Esophagus muscularis mucosa (tissue), 4 donors: ENCODE data around the gene KIAA1191. TPM values are rescaled to one million over a fixed set of nuclear protein-coding genes. Genes with fewer than 3 reads are reported as not detected.
A peak's percentile ranks its signal among the peaks of the same experiment; 100 is the strongest.

Source experiments
- DNase-seq: peaks from one replicate; pipeline ENCODE4 v3.0.0-alpha.2; 2017; ENCODE audit errors: extremely low spot score
- H3K27ac ChIP-seq, 4 donors: fragments of 200-600 bp; sonication (generic); replicated peaks in 1 of 4; 1 replicate in 3 of 4; 2 replicates in 1 of 4; pipeline ENCODE4 v1.5.1; 2016 to 2019; ENCODE audit warnings: mild to moderate bottlenecking in 1 of 4
- H3K27me3 ChIP-seq, 4 donors: fragments of 200-600 bp; sonication (generic); one replicate each; pipeline versions ENCODE4 v1.5.1 to v1.6.0; 2016 to 2019
- H3K36me3 ChIP-seq, 4 donors: fragments of 200-600 bp; sonication (generic); one replicate each; pipeline ENCODE4 v1.5.1; 2016 to 2019
- H3K4me1 ChIP-seq, 4 donors: fragments of 200-600 bp; sonication (generic); one replicate each; pipeline ENCODE4 v1.5.1; 2016 to 2019
- H3K4me3 ChIP-seq, 4 donors: fragments of 200-600 bp; sonication (generic); 1 replicate in 2 of 4; 2 replicates in 2 of 4; pipeline ENCODE4 v1.5.1; 2016 to 2019; ENCODE audit warnings: mild to moderate bottlenecking in 4 of 4, moderate library complexity in 1 of 4
- H3K9me3 ChIP-seq, 4 donors: fragments of 200-600 bp; sonication (generic); 1 replicate in 3 of 4; 2 replicates in 1 of 4; pipeline ENCODE4 v1.5.1; 2016 to 2019
- EP300 ChIP-seq: sonication (generic); formaldehyde crosslinking; IDR thresholded peaks from one replicate; pipeline ENCODE4 v1.6.1; 2017; ENCODE audit warnings: antibody characterized with exemption
- POLR2A ChIP-seq: fragments of 450-650 bp; IDR thresholded peaks from one replicate; pipeline ENCODE4 v1.6.1; 2017; ENCODE audit warnings: antibody characterized with exemption, moderate library complexity, mild to moderate bottlenecking, low read depth
- POLR2AphosphoS5 ChIP-seq, 2 donors: sonication (generic); formaldehyde crosslinking; IDR thresholded peaks; one replicate each; pipeline ENCODE4 v1.6.1; 2017; ENCODE audit warnings: antibody characterized with exemption in 2 of 2
- WGBS: methylation state at CpG from one replicate; pipeline ENCODE4 v1.1.5; 2018; 5-methylcytosine and 5-hydroxymethylcytosine counted together
- intact Hi-C: fragments of 100-400 bp; cut with DNase I; formaldehyde crosslinking; loops from one replicate; pipeline ENCODE4 v1.15.1; 2023
- total RNA-seq, 4 donors: library from RNA; depleted of rRNA; stranded (reverse); fragments of >200 nt; gene quantifications; one replicate each; pipeline versions ENCODE4 v1.1.0 to v1.2.1, GENCODE V29; 2016
- TF ChIP-seq, protein P1 (sequence below), 3 experiments: fragments of 200-600 bp in 2 of 3; fragments of 450-650 bp in 1 of 3; sonication (generic) in 2 of 3; IDR thresholded peaks; one replicate each; pipeline ENCODE4 v1.5.1; 2017 to 2019; ENCODE audit warnings: antibody characterized with exemption in 3 of 3, mild to moderate bottlenecking in 2 of 3, moderate library complexity in 1 of 3

Gene KIAA1191
- total RNA-seq, 4 donors from 2014 or later: 115 to 157 (median 139) TPM

DNA sequence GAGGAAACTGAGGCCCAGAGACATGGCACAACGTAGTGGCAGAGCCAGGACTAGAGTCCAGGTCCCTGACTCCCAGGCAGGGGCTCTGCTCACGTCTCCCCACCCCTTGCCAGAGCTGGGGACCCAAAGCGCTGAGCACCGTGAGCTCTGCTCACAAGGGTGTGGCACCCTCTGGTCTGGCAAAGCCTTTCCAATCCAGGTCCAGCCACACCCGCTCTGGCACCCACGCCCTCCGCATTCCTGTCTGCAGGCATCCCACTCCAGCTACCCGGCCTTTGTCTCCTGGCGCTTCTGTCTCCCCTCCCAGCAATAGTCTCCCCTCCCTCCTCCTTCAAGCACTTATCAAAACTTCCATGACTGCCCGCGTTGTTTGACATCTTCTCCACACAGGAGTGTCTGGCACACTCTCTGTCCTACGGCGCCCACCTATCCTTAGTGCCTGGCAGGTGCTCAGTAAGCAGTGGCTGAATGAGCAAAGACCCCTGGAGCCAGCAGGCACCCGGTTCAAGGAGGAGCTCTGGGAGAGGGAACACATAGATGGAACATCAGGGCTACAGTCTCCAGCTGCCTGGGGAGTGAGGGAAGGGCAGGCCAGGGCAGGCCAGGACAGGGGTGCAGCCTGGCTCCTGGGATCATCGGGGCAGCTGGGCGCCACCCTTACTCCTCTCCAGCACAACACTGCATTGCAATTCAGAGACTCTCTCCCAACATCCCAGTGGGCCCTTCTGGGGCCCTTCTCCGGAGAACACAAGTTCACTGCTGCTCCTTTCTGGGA, 39.0 kb upstream of the KIAA1191 start:
- TF ChIP-seq, protein P1, sequence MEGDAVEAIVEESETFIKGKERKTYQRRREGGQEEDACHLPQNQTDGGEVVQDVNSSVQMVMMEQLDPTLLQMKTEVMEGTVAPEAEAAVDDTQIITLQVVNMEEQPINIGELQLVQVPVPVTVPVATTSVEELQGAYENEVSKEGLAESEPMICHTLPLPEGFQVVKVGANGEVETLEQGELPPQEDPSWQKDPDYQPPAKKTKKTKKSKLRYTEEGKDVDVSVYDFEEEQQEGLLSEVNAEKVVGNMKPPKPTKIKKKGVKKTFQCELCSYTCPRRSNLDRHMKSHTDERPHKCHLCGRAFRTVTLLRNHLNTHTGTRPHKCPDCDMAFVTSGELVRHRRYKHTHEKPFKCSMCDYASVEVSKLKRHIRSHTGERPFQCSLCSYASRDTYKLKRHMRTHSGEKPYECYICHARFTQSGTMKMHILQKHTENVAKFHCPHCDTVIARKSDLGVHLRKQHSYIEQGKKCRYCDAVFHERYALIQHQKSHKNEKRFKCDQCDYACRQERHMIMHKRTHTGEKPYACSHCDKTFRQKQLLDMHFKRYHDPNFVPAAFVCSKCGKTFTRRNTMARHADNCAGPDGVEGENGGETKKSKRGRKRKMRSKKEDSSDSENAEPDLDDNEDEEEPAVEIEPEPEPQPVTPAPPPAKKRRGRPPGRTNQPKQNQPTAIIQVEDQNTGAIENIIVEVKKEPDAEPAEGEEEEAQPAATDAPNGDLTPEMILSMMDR (IDR thresholded peaks at IDR 0.05): no peak
- TF ChIP-seq EP300 (no peak), POLR2A (no peak), POLR2AphosphoS5 (IDR thresholded peaks at IDR 0.05) (no peak)
- intact Hi-C loops: no loop called here
- Histone ChIP-seq H3K4me1 (peaks cover 12 to 27% (median 23%) of the 10 kb centered on the region in 4 donors), H3K36me3 (peaks cover 5 to 69% (median 59%) of the 10 kb centered on the region in 4 donors), H3K9me3 (no peaks in the 10 kb centered on the region), H3K27me3 (no peaks in the 10 kb centered on the region), H3K4me3 (no peak overlapping the region), H3K27ac (no peak overlapping the region)
- 81% methylated on average over 14 of the region's 17 CpGs for WGBS
- DNase-seq: no peak

DNA sequence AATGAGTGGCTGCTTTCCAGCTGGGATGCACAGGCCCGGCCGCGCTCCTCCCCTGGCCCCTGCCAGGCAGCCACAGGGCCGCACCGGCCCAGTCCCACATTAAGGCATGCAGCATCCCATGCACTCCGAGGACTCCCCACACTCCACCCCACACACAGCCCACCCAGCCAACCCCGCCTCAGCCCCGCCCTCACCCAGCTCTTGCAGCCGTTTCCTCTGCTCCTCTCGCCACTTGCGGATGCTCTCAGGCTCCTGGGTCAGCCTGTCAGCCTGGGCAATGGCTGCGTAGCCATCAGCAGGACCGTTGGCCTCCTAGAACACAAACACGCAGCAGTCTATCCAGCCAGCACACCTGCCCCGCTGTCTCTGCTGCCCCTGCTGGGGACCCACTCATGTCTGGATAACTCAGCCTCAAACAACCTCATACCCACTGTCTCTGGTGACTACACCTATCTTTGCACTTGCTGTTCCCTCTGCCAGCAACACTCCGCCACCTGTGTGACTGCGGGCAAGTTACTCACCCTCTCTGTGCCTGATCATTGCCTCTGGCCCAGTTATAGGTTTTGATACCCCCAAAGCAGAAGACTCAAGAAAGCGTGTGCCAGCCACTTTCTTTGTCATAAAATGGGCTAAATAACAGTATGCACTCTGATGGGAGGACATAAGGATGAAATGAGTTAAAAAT, 36.3 kb upstream of the KIAA1191 start:
- DNase-seq: no peak

DNA sequence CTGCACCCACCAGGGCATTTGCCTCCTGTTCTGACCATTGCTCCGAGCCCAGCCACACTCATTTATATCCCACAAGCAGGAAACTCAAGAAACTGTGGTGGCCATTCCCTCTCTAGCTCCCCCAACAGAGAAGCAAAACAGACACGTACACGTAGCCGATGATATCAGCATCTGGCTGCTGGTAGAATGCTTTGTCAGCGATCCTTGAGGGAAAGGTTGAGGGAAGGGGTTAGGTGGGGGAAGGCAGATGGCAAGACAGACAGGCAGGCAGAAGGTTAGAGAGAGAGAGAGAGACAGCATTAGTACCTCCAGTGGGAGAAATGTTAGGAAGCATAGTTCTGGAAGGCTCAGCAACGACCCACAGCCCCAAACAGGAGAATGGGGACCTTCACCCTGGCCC, 34.8 kb upstream of the KIAA1191 start:
- H3K36me3 ChIP-seq: peaks cover 14 to 90% (median 71%) of the 10 kb centered on the region in 4 donors
- intact Hi-C loops: no loop called here
- H3K27me3 ChIP-seq: no peaks in the 10 kb centered on the region
- 61% methylated on average over 5 of the region's 6 CpGs for WGBS
- peaks cover 13 to 30% (median 21%) of the 10 kb centered on the region in 4 donors for H3K4me1 ChIP-seq
- no peak overlapping the region for H3K4me3 ChIP-seq
- H3K9me3 ChIP-seq: no peaks in the 10 kb centered on the region
- H3K27ac ChIP-seq: peak overlapping the region; percentile 20 to 56 (median 54)
- TF ChIP-seq, protein P1 (IDR thresholded peaks at IDR 0.05): no peak
- TF ChIP-seq EP300 (no peak), POLR2A (no peak), POLR2AphosphoS5 (IDR thresholded peaks at IDR 0.05) (no peak)
- DNase-seq: no peak

More for the DNA sequence above, 36.3 kb upstream of the KIAA1191 start:
- H3K4me1 ChIP-seq: peaks cover 22 to 34% (median 30%) of the 10 kb centered on the region in 4 donors
- intact Hi-C loops: no loop called here
- no peak overlapping the region for H3K4me3 ChIP-seq
- H3K36me3 ChIP-seq: peaks cover 0 to 75% (median 60%) of the 10 kb centered on the region in 4 donors
- TF ChIP-seq POLR2A (no peak), POLR2AphosphoS5 (IDR thresholded peaks at IDR 0.05) (no peak), EP300 (no peak)
- TF ChIP-seq, protein P1 (IDR thresholded peaks at IDR 0.05): no peak
- WGBS: 93% methylated on average over 12 of the region's 18 CpGs
- no peaks in the 10 kb centered on the region for H3K9me3 ChIP-seq
- H3K27ac ChIP-seq: peak overlapping the region in 1 of 4 donors; percentile 22
- H3K27me3 ChIP-seq: no peaks in the 10 kb centered on the region

DNA sequence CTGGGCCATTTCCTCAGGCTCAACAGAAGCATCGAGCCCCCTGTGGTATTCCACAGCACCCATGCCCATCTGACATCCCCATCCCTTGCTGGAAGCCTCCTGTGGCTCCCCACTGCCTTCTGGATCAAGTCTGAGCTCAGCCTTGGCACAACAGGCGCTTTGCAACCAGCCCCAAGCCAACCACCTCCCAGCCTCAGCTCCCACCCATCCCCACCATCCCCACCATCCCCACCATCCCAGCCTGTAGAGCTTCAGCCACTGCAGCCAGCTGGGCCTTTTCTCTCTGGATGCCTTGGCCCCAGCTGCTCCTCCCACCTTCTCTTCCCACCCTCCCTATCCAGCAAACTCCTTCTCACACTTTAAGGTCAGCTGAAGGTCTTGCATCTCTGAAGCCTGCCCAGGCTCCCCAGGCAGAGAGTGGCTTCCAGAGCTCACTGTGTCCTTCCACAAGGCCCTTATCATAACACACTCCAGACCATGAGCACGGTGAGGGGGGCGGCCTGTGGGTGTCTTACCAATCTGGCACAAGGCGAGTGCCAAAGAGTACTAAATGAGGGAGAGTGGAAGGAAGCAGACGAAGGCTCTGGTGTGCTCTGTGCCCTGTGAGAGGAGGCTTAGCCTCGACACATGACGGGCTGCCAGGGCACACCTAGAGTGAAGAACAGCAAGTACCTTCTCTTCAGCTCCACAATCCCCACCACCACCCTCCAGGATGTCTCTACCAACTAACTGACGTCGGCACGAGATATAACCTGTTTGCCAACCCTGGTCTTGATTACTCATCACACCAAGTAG, 33.5 kb upstream of the KIAA1191 start:
- 74% methylated on average over 11 of the region's 11 CpGs for WGBS
- DNase-seq: no peak
- H3K27ac ChIP-seq: peak overlapping the region; percentile 20 to 56 (median 54)
- peaks cover 16 to 31% (median 20%) of the 10 kb centered on the region in 4 donors for H3K4me1 ChIP-seq
- intact Hi-C loops: no loop called here
- no peaks in the 10 kb centered on the region for H3K27me3 ChIP-seq
- no peak overlapping the region for H3K4me3 ChIP-seq
- no peaks in the 10 kb centered on the region for H3K9me3 ChIP-seq
- H3K36me3 ChIP-seq: peaks cover 19 to 88% (median 76%) of the 10 kb centered on the region in 4 donors
- TF ChIP-seq EP300: no peak
- no peak for TF ChIP-seq POLR2A
- no peak for TF ChIP-seq POLR2AphosphoS5 (IDR thresholded peaks at IDR 0.05)
- TF ChIP-seq, protein P1 (IDR thresholded peaks at IDR 0.05): no peak
